Raji (cell line): ENCODE results near the gene PPP2R5E.
A peak's percentile ranks its signal among the peaks of the same experiment; 100 is the strongest.

ENCODE experiments used
- POLR2A ChIP-seq: IDR thresholded peaks from 2 replicates; pipeline ENCODE4 v1.6.1; 2011; ENCODE audit warnings: low read depth, low read length, control low read depth; ENCODE audit not compliant: insufficient read depth

PPP2R5E gene

DNA sequence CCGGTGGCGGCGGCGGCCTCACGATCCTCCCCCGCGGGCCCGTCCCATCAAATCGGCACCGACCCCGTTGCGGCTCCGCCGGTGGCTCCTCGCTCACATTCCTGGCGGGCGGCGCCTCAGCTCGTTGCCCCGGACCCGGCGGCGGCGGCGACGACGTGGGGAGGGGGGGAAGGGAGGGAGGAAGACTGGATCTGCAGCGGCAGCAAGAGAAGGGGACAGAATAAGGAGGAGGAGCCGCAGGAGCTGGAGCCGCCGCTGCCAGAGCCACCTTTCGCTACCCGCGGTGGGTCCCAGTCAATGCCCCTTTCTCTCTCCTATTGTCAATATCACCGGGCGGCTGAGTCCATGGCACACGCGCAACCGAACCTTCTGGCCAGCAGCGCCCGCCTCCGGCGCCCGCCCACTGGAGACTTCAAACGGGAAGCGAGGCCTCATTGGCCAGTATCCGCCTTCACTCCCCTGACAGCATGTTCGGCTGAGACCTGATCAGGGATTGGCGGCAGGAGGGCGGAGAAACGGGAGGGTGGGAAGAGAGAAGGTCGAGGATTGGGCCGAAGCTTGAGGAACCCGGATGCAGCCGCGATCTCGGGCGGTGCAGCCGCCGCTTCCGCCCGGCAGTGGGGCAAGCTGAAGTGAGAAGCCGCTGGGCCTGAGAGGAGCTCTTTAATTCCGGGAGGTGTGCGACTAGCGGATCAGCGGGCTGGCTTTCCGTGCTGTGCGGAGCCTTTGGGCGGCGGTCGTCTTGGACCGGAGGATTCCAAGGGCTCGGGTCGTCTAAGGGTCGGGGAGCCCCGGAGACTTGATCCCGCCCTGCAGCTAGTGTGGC lies at the start of gene PPP2R5E:
PPP2R5E (minus strand) TSS at position 378 of the 826 bp plus-strand sequence. CDS start 3,692 bp downstream, outside the sequence.
- TF ChIP-seq POLR2A: peak; percentile 93

DNA sequence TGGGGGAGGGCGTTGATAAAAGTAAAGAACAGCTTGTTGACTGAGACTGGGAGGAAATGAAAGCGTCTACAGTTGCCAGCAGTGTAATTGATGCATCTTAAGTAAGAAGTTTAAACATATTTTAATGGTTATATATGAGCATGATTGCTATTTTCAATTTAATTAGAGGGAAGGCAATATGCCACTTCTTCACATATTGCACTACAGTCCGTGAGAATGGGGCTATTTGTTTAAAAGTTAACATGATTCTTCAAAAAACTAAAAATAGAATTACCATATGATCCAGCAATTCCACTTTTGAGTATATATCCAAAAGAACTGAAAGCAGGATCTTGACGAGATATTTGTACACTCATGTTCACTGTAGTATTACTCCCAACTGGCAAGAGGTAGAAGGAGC lies 38.3 kb upstream of the PPP2R5E start:
- no peak for TF ChIP-seq POLR2A

DNA sequence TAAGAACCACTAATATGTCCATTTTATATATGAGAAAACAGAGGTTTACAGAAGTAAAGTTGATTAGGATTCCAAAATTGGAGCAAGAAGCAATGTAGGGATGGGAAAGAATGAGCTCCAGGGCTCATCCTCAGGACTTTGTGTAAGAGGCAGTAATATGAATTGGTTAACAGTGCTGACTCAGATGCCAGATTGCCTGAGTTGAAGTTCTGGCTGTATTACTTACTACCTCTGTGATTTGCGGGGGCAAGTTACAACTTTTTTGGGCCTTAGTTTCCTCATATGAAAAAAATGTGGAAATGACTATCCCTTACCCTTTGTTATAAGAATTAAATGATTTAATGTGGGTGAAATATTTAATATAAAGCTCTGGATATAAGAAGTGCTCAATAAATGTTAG lies 35.1 kb upstream of the PPP2R5E start:
- TF ChIP-seq POLR2A: no peak

DNA sequence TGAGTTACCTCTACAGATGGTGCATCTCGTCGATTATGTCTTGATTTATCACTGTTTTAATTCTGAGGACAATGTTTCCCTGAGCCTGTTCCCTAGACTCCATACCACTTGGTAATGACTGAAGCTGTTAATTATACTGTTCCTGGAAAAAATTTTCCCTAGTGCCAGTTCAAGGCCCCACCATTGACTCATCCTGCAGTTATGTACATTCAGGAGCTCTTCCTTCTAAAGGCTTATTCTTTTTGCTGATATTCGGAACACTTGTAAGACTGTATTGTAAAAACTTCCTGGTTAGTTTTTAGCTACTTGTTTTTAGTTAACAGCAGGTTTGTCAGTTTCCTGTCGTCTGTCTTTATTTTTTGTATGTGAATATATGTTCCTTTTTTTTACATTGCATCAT lies 30.4 kb upstream of the PPP2R5E start:
- no peak for TF ChIP-seq POLR2A

DNA sequence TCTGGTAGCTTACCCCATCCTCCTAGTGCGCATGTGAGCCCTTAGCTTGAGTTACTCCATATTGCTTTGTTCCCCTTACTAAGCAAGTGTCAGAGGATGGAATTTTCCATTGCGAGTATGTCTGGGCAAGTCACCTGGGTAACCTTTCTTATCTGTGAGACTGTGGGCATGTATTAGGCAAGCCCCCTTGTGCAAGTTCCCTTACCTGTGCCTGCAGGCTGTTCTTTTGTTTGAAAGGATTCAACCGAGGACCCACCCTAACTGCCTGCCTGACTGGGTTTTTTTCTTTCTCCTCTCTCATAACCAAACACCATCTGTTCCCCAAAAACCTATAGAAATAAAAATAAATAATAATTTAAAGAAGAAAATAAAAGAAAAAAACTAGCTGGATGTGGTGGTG lies 22.3 kb upstream of the PPP2R5E start:
- no peak for TF ChIP-seq POLR2A

DNA sequence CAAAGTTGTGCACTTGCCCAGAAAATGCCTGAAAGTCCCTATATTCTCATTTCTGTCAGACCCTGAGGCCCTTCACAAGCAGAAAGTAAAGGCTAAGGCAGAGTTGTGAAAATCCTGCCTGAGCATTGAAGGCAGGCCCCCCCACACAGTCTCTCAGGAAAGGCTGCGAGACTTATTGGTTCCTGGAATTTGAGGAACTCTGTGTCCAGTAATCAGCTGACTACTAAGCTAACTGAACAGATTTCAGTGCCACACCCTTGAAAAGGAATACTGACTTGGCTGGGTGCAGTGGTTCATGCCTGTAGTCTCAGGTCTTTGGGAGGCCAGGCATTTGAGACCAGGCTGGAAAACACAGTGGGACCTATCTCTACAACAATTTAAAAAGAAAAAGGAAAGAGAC lies 21.1 kb upstream of the PPP2R5E start:
- no peak for TF ChIP-seq POLR2A

DNA sequence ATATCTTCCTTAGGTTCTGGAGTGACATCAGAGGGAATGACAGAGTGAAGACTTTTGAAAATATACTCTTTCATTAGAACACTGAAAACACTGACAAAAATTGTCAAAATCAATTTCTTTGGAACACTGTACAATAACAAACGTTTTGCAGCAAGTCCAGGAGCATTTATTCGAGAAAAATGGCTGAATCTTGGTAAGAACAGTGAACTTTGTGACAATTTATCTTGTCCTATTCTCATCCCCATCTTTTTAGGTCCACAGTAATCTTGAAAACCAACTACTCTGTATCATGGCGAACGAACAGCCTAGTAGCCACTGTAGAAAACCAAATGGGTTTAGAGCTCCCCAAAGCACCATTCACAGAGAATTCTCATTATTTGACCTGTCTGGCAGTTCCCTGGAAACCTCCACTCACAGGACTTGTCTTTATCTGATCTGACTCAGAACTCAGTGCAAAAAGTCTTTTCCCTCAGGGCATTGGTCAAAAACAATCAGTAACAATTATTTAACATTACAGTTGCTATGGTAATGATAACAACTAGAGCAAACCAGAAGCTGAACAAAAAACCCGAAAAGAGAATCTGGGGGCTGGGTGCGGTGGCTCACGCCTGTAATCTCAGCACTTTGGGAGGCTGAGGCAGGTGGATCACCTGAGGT lies 20.3 kb upstream of the PPP2R5E start:
- TF ChIP-seq POLR2A: no peak

DNA sequence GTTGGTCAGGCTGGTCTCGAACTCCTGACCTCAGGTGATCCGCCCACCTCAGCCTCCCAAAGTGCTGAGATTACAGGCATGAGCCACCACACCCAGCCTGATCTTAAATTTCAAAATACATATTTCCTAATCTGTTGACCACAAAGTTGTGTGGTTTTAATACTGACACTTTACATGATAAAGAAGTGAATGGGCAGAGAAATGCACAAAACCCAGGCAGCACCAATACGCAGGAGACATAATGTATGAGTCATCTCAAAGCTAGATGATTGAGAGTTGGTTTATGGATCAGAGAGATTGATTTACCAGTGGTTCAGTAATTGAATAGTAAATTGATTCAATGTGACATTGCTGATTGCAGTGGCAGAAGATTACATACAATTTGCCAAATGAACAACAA lies 19.2 kb upstream of the PPP2R5E start:
- TF ChIP-seq POLR2A: no peak

DNA sequence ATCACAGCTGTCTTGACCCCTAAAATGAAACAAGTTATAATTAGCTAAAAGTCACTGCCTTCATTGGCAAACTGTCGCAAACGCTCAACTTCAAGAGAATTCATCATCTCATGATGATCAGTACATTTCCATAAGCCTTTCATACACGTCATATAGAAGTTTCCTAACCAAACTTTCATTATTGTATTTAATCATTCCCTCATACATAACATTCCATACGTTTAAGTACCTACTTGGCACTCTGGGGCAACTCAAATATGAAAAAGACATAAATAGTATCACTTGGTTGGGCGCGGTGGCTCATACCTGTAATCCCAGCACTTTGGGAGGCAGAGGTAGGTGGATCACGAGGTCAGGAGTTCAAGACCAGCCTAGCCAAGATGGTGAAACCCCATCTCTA lies 12.4 kb upstream of the PPP2R5E start:
- no peak for TF ChIP-seq POLR2A

DNA sequence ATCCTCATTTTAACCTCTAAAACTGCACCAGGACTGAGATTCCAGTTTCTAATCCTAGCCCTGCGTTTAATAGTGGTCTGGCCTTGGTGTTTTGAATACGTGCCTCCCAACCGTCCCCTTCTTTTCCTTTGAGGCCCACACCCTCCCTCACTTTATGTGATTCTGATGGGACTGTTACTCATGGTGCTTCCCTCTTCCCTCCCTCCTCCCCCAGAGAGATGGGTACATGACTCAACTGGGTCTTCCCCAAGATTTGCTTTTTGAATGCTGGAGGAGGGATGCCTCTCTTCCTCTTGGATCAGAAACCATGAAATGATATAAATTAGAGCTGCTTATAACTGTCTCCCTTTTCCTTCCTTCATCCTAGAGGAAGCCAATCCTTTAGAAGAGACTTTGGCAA lies 8.2 kb upstream of the PPP2R5E start:
- TF ChIP-seq POLR2A: no peak

DNA sequence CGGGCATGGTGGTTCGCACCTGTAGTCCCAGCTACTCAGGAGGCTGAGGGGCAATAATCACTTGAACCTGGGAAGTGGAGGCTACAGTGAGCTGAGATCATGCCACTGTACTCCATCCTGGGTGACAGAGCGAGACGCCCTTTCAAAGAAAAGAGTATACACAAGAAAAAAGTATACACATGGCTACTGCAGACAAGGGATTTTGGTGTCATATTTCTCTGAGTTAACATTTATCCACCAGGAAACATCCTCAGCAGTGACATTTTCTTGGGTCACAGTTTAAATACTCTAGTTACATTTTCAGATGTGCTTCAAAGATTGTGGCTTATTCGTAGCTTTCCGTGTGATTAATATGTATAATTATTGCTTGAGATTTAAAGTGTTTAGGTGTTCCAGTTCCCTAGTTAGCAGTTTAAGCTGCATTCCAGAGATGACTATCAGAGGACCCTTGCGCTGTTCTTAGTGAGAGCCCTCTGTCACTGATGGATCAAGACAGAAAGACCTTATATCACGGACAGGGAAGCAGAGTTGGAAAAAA lies 4.7 kb upstream of the PPP2R5E start:
- TF ChIP-seq POLR2A: no peak

DNA sequence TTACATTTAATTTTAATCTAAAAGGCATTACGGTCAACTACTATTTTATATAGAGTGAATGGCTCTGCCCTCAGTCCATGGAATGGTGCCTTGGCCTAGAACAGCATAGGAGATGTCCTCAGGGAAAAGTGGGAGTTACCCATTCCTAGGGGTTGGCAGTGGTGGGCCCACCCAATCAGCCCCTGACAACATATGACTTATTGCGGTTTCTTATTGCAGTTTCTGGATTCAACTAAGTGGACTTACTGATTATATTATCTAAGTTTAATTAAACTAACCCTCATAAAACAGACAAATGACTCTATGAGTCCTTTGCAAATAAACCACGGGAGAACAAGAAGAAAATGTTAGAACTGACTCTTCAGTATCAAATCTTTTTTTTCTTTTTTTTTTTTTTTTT lies 2.3 kb upstream of the PPP2R5E start:
- TF ChIP-seq POLR2A: no peak

DNA sequence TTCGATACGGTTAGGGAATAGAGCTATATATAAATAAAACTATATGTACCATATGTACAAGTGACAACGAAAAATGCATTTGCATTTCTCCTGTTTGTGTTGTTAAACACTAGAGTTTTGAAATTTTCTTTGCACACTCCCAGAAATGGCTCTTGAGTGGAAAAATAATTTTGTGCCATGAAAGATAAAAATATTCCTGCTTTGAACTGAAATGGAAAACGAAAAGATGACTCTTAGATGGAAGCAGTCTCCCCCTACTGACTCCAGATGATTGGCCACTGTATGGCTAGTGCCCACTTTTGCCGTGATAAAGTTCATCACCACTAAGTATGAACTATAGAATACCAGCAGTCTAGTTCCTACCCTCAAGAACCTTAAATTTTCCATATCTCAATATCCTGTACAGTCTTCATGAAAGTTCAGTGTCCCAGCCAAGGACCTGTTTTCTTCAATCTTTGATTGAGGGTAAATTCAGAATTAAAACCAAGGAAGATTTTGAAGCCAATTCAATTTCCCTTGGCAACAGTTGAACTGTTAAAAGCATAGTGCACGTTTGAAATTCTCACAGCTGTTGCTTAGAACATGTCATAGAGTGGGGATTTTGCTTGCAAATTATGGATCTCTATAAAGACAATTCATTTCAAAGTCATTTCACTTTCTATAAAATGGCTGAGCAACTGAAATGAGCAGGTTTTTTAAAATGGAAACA lies 1.6 kb upstream of the PPP2R5E start:
- TF ChIP-seq POLR2A: no peak

DNA sequence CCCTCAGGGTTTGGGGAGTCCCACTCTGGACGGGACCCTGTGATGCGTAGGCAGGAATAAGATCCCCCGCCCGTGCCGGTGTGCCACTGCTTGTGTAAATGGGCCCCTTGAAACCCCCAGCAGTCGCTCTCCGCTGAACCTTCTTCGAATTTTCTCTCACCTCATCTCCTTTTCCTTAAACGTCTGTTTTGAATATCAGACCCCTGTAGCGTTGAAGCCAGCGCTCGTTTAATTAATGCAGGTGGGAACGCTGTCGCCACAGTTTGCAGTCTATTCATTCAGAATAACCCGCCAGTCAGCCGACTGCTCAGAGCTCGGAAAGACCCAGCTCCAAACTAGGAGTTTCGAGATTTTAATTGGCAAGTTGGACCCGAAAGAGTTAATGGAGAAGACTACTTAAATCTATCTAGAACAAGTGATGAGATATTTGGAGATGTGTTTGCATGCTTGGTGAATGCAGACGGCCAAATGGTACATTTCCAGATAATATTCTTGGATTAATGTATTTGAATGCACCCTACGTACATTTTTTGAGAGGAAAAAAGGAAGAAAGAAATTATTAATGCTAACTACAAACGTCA lies 739 bp upstream of the PPP2R5E start:
- no peak; the same call in 1 of the 2 replicates for TF ChIP-seq POLR2A
